ENCODE results near the gene NFYC.
"Not testable (repeated sequence)": the region's sequence is repeated elsewhere in the genome, so short reads cannot be mapped to it uniquely, and the experiment has no call there.

The NFYC gene

GRCh38 chr1:40702810-40703209 is 11.3 kb downstream of the NFYC start:
- H3K9me3 ChIP-seq; in situ Hi-C loops (cut with MboI; ENCODE audit: low sequenced_read_pairs); DNase-seq (ENCODE audit: low spot score in 2 of 2); H3K36me3 ChIP-seq (replicated peaks); H3K27me3 ChIP-seq (ENCODE audit: low read depth); H3K4me3 ChIP-seq: not testable (repeated sequence)
- H3K4me1 ChIP-seq = peaks cover 13% of the 10 kb centered on the region

- in situ Hi-C loops (cut with MboI; ENCODE audit: low sequenced_read_pairs) = no loop called here
Measured at GRCh38 chr1:40703316-40703715, 11.8 kb downstream of the NFYC start.

GRCh38 chr1:40704817-40705733 is 13.6 kb downstream of the NFYC start:
- in situ Hi-C loops (cut with MboI; ENCODE audit: low sequenced_read_pairs) = no loop called here
- no peak for DNase-seq (ENCODE audit: low spot score in 2 of 2)
- Histone ChIP-seq H3K27me3 (ENCODE audit: low read depth) (no peaks in the 10 kb centered on the region), H3K4me1 (peaks cover 21% of the 10 kb centered on the region), H3K36me3 (replicated peaks) (no peaks in the 10 kb centered on the region), H3K9me3 (no peaks in the 10 kb centered on the region), H3K4me3 (no peak overlapping the region)

More at GRCh38 chr1:40703316-40703715, 11.8 kb downstream of the NFYC start:
- peaks cover 17% of the 10 kb centered on the region for H3K4me1 ChIP-seq
- no peaks in the 10 kb centered on the region for H3K27me3 ChIP-seq (ENCODE audit: low read depth)
- no peaks in the 10 kb centered on the region for H3K36me3 ChIP-seq (replicated peaks)
- no peaks in the 10 kb centered on the region for H3K9me3 ChIP-seq
- no peak overlapping the region for H3K4me3 ChIP-seq
- no peak for DNase-seq (ENCODE audit: low spot score in 2 of 2)

GRCh38 chr1:40706626-40707025 is 15.1 kb downstream of the NFYC start:
- Histone ChIP-seq H3K36me3 (replicated peaks) (no peaks in the 10 kb centered on the region), H3K9me3 (no peaks in the 10 kb centered on the region), H3K4me1 (peaks cover 20% of the 10 kb centered on the region), H3K4me3 (no peak overlapping the region), H3K27me3 (ENCODE audit: low read depth) (no peaks in the 10 kb centered on the region)
- no peak for DNase-seq (ENCODE audit: low spot score in 2 of 2)
- in situ Hi-C loops (cut with MboI; ENCODE audit: low sequenced_read_pairs) = no loop called here

- H3K4me1 ChIP-seq = peaks cover 24% of the 10 kb centered on the region
- in situ Hi-C loops (cut with MboI; ENCODE audit: low sequenced_read_pairs) = no loop called here
- peak overlapping the region; percentile 45 for H3K4me3 ChIP-seq
- DNase-seq (ENCODE audit: low spot score in 2 of 2) = peak in 1 of 2 experiments; percentile 80
- H3K27me3 ChIP-seq (ENCODE audit: low read depth) = no peaks in the 10 kb centered on the region
- no peaks in the 10 kb centered on the region for H3K9me3 ChIP-seq
- peaks cover 4% of the 10 kb centered on the region for H3K36me3 ChIP-seq (replicated peaks)
Measured at GRCh38 chr1:40708750-40709099, 17.2 kb downstream of the NFYC start.

GRCh38 chr1:40709100-40709801 is 17.7 kb downstream of the NFYC start:
- DNase-seq (ENCODE audit: low spot score in 2 of 2) = peak; percentile 89 to 99
- in situ Hi-C loops (cut with MboI; ENCODE audit: low sequenced_read_pairs) = no loop called here
- no peaks in the 10 kb centered on the region for H3K27me3 ChIP-seq (ENCODE audit: low read depth)
- peaks cover 5% of the 10 kb centered on the region for H3K36me3 ChIP-seq (replicated peaks)
- H3K4me3 ChIP-seq = peak overlapping the region; percentile 45
- H3K4me1 ChIP-seq = peaks cover 24% of the 10 kb centered on the region
- no peaks in the 10 kb centered on the region for H3K9me3 ChIP-seq

GRCh38 chr1:40709802-40710278 is 18.3 kb downstream of the NFYC start:
- Histone ChIP-seq H3K4me1 (peaks cover 24% of the 10 kb centered on the region), H3K27me3 (ENCODE audit: low read depth) (no peaks in the 10 kb centered on the region), H3K9me3 (no peaks in the 10 kb centered on the region), H3K36me3 (replicated peaks) (peaks cover 5% of the 10 kb centered on the region), H3K4me3 (peak overlapping the region; percentile 45)
- in situ Hi-C loops (cut with MboI; ENCODE audit: low sequenced_read_pairs) = no loop called here
- no peak for DNase-seq (ENCODE audit: low spot score in 2 of 2)

- DNase-seq (ENCODE audit: low spot score in 2 of 2) = peak; percentile 25 to 42
- H3K4me1 ChIP-seq = peaks cover 24% of the 10 kb centered on the region
Measured at GRCh38 chr1:40710581-40711315, 19.2 kb downstream of the NFYC start.

GRCh38 chr1:40711465-40712404 is 20.2 kb downstream of the NFYC start:
- in situ Hi-C loops (cut with MboI; ENCODE audit: low sequenced_read_pairs) = no loop called here
- Histone ChIP-seq H3K36me3 (replicated peaks) (peaks cover 5% of the 10 kb centered on the region), H3K4me1 (peaks cover 24% of the 10 kb centered on the region), H3K4me3 (peak overlapping the region; percentile 45), H3K9me3 (no peaks in the 10 kb centered on the region), H3K27me3 (ENCODE audit: low read depth) (no peaks in the 10 kb centered on the region)
- peak in 1 of 2 experiments; percentile 36 for DNase-seq (ENCODE audit: low spot score in 2 of 2)

More at GRCh38 chr1:40710581-40711315, 19.2 kb downstream of the NFYC start:
- in situ Hi-C loops (cut with MboI; ENCODE audit: low sequenced_read_pairs) = no loop called here
- Histone ChIP-seq H3K27me3 (ENCODE audit: low read depth) (no peaks in the 10 kb centered on the region), H3K36me3 (replicated peaks) (peaks cover 5% of the 10 kb centered on the region), H3K9me3 (no peaks in the 10 kb centered on the region), H3K4me3 (peak overlapping the region; percentile 45)

- no peaks in the 10 kb centered on the region for H3K9me3 ChIP-seq
- no peak for DNase-seq (ENCODE audit: low spot score in 2 of 2)
- in situ Hi-C loops (cut with MboI; ENCODE audit: low sequenced_read_pairs) = no loop called here
- H3K36me3 ChIP-seq (replicated peaks) = peaks cover 5% of the 10 kb centered on the region
- peaks cover 24% of the 10 kb centered on the region for H3K4me1 ChIP-seq
- H3K27me3 ChIP-seq (ENCODE audit: low read depth) = no peaks in the 10 kb centered on the region
- no peak overlapping the region for H3K4me3 ChIP-seq
Measured at GRCh38 chr1:40712405-40712944, 21.0 kb downstream of the NFYC start.

- in situ Hi-C loops (cut with MboI; ENCODE audit: low sequenced_read_pairs) = no loop called here
Measured at GRCh38 chr1:40712997-40713396, 21.5 kb downstream of the NFYC start.

GRCh38 chr1:40715491-40716059 is 24.1 kb downstream of the NFYC start:
- Histone ChIP-seq H3K4me1 (peaks cover 33% of the 10 kb centered on the region), H3K27me3 (ENCODE audit: low read depth) (no peaks in the 10 kb centered on the region), H3K36me3 (replicated peaks) (peaks cover 5% of the 10 kb centered on the region), H3K9me3 (no peaks in the 10 kb centered on the region), H3K4me3 (no peak overlapping the region)
- DNase-seq (ENCODE audit: low spot score in 2 of 2) = no peak
- in situ Hi-C loops (cut with MboI; ENCODE audit: low sequenced_read_pairs) = no loop called here

More at GRCh38 chr1:40712997-40713396, 21.5 kb downstream of the NFYC start:
- no peaks in the 10 kb centered on the region for H3K9me3 ChIP-seq
- DNase-seq (ENCODE audit: low spot score in 2 of 2) = no peak
- no peaks in the 10 kb centered on the region for H3K27me3 ChIP-seq (ENCODE audit: low read depth)
- H3K36me3 ChIP-seq (replicated peaks) = peaks cover 5% of the 10 kb centered on the region
- H3K4me1 ChIP-seq = peaks cover 23% of the 10 kb centered on the region
- no peak overlapping the region for H3K4me3 ChIP-seq
